Activated CD8-positive, alpha-beta memory T cell treated with anti-CD3 and anti-CD28 coated beads, Interleukin-2, amount 50 U/mL, for 4 hours (primary cell): Measurements from ENCODE around the gene RAP2B.
"Not testable (repeated sequence)": the region's sequence is repeated elsewhere in the genome, so short reads cannot be mapped to it uniquely, and the experiment has no call there.

Source experiments
- DNase-seq: peaks from one replicate; pipeline ENCODE4 v3.0.0-alpha.2; 2020

Gene RAP2B

GRCh38 chr3:153161714-153162512 lies at the start of gene RAP2B:
RAP2B (plus strand) TSS chr3:153162226; CDS start chr3:153162694, 468 bp downstream.
- DNase-seq: peak; percentile 95

- DNase-seq: no peak
Measured at GRCh38 chr3:153113541-153113940, 48.5 kb upstream of the RAP2B start.

- not testable (repeated sequence) for DNase-seq
Measured at GRCh38 chr3:153114270-153114669, 47.8 kb upstream of the RAP2B start.

GRCh38 chr3:153115326-153115725 lies 46.7 kb upstream of the RAP2B start:
- no peak for DNase-seq

GRCh38 chr3:153127788-153128187 lies 34.2 kb upstream of the RAP2B start:
- no peak for DNase-seq

- no peak for DNase-seq
Measured at GRCh38 chr3:153129426-153129825, 32.6 kb upstream of the RAP2B start.

GRCh38 chr3:153129866-153130265 lies 32.2 kb upstream of the RAP2B start:
- no peak for DNase-seq

GRCh38 chr3:153130312-153130977 lies 31.6 kb upstream of the RAP2B start:
- no peak for DNase-seq

- no peak for DNase-seq
Measured at GRCh38 chr3:153137626-153138025, 24.4 kb upstream of the RAP2B start.

GRCh38 chr3:153138276-153139210 lies 23.5 kb upstream of the RAP2B start:
- no peak for DNase-seq

GRCh38 chr3:153142961-153143360 lies 19.1 kb upstream of the RAP2B start:
- no peak for DNase-seq

GRCh38 chr3:153144071-153144470 lies 18.0 kb upstream of the RAP2B start:
- DNase-seq: no peak

- DNase-seq: no peak
Measured at GRCh38 chr3:153144779-153145178, 17.2 kb upstream of the RAP2B start.

GRCh38 chr3:153145454-153145853 lies 16.6 kb upstream of the RAP2B start:
- no peak for DNase-seq

- no peak for DNase-seq
Measured at GRCh38 chr3:153146191-153147053, 15.6 kb upstream of the RAP2B start.

- DNase-seq: no peak
Measured at GRCh38 chr3:153150991-153151390, 11.0 kb upstream of the RAP2B start.

- DNase-seq: not testable (repeated sequence)
Measured at GRCh38 chr3:153155786-153156185, 6.2 kb upstream of the RAP2B start.

- DNase-seq: no peak
Measured at GRCh38 chr3:153158189-153158588, 3.8 kb upstream of the RAP2B start.

GRCh38 chr3:153158961-153159735 lies 2.9 kb upstream of the RAP2B start:
- no peak for DNase-seq

- no peak for DNase-seq
Measured at GRCh38 chr3:153159771-153160397, 2.1 kb upstream of the RAP2B start.
